Measurements from ENCODE around the gene PPT1.

Gene PPT1

DNA sequence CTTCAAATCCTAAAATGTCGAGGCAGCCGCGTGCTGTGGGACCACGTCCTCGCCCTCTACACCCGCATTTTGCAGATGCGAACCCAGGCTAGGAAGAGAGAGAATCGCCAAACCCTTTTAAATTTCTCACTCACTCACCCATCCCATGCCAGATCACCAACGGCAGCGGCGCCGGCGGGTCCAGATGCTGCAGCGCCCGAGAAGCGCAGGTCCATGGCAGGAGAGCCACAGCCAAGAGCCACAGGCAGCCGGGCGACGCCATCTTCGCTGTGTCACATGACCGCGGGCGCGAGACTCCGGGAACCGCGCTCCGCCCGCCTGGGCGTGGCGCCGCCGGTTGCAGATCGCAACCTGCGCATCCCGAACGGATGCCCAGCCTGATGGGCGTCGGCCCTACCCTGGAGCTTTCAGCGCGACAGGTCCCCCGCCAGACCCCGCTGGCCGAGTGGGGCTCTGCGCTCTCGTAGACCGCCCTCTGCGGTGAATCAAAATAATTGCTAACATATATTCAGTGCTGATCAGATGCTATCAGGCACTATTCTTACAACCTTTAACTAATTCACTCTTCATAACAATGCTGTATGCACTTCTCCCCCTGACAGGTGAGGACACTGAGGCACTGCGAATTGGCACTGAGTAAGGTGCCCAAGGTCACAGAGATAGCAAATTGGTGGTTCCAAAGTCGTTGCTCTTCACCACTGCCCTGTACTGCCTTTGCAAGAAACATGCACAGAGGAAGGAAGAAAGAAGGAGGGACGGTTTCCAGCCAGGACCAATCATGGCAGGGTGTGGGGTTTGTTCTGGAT lies at the start of gene PPT1:
Gene PPT1 (minus strand): TSS at position 276 of the 806 bp plus-strand sequence. CDS start 14 bp downstream, at position 262.
- DNase-seq: peak; percentile 40 to 78 (median 68)

DNA sequence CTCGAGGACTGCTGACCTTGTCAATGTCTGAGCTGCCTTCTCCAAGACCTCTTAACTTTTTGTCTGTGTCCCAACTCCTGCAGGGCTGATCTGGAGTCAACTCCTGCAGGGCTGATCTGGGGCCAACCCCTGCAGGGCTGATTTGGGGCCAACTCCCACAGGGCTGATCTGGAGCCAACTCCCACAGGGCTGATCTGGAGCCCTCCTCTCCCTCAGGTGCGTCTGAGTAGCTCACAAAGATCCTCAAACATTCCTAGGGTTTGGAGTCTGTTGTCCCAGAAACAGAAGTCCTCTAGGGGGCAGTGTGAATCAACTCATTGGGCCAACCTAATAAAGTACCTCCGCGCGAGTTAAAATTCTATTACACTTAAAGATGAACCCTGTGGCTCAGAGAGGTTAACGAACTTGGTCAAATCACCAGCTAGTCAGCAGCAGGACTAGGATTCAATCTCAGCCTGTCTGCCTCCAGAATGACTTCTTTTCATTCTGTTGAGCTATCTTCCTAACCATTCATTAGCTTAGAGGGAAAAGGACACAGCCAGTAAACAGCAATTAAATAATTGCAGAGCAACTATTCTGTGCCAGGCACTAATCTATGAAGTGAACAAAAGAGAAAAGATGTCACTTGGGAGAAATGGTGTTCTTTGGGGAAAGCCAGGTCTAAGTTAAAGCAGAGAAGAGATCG lies 47.0 kb upstream of the PPT1 start:
- DNase-seq: peak; percentile 24 to 74 (median 38)

DNA sequence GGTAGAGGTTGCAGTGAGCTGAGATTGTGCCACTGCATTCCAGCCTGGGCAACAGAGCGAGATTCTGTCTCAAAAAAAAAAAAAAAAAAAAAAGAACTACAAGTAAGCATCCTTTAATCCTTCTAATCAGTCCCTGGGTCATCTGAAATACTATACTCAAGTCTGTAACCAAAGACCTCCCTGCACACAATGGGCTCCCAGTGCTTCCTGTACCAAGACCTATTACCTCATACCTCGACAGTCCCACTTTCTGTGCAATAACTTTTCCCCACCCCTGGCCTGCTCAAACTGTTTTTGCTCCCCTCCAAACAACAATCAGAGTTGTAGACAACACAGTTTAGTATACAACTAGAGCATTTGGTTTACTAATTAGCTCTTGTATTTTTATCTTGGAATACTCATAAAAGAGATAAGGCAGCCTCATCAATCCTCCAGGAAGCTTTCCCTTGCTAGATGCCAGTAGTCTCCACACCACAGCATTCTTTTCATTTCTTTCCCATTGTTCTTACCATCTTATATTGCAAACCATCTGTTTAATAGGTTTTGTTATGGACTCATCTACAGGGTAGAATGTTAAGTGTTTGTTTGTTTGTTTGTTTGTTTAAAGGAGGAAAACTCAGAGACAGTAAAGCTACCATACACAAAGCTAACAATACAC lies 45.0 kb upstream of the PPT1 start:
- DNase-seq: no peak

DNA sequence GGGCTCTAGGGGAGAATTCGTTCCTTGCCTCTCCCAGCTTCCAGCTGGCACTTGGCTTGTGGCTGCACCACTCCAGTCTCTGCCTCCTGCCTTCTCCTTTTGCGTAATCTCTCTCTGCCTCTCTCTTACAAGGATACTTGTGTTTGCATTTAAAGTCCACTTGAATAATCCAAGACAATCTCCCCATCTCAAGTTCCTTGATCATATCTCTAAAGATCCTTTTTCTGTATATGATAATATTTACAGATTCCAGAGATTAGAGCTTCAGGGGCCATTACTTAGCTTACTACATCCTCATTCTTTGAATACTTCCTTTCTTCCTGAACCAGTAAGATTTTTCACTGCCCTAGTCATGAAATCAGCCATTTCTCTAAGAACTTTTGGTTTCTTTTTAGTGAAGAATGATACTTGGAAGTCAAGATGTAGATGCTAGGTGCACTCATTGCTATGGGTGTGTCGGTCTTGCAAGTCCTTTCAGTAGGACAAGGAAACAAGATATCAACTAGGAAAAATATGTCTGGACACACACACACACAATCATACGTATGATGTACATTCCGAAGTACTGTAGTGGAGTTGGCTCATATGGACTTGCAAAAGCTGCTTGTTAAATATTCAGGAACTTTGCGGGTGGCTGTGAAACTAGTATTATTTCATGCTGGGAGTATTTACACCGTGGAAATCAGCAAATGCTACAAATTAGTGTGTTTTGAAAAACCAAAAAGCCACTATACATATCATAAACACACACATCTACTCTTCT lies 43.3 kb upstream of the PPT1 start:
- no peak for DNase-seq

DNA sequence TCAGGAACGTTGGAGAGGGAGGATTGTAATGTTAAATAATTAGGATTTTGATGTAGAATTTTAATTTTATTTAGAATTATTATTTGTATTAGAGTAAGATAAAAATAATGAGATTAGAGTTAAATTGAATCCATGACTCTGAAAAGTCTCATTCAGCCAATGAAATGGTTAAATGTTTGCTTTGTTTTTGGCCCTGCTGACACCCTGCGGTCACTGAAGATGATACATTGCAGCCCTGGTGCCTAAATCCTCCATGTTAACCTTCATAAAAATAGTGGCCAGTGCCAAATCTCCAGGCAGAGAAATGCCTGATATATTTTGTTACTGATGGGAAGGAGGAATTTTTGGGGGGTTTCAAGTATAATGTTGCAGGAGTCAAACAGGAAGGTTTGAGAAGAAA lies 36.8 kb upstream of the PPT1 start:
- no peak for DNase-seq

DNA sequence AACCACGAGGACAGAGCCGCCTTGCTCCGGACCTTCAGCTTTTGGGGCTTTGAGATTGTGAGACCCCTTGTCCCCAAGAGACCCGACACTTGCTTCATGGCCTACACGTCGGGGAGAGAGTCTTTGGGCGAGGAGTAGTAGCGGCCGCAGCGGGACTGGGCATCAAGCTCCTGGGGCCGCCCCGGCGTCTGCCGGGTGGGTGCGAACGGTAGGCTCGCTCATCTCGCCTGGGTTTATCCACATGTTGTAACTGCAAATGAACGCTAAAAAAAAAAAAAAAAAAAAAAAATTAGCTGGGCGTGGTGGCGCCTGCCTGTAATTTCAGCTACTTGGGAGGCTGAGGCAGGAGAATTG lies 36.2 kb upstream of the PPT1 start:
- DNase-seq: no peak

DNA sequence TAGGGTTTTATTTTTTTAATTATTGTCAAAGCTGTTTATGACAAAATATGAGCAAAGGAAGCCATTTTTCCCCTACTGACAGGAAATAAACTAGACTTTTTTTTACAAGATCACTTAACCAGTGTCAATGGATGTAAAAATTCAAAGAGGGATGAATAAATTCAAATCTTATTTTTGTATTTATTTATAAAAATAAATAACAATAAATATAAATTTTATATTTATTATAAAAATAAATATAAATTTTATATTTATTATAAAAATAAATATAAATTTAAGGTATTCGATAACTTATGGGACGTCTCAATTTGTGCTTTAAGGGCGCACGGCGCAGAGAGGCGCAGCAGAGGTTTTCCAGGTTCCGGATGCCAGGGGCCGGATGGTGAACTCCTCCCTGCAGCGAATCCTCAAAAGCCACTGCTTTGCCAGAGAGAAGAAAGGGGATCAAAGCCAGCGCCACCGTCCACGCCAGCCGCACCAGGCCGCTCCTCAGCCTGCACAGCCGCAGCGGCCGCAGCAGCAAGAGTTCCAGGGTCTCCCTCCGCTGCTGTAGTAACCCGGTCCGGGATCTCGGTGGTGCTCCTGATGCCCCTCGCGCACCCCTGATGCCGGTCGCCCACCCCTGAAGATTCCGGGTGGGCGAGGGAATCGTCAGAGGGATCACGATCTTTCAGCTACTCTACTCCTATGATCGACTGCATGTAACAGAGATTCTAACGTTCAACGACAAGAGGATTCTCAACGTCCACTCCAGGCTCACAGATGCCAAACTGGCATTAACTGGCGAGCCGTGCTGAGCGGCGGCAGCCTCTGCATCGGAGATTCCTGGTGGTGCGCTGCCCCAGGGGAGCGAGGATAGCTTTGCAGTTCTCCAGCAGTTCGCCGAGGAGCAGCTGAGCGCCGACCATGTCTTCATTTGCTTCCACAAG lies 35.6 kb upstream of the PPT1 start:
- no peak for DNase-seq

DNA sequence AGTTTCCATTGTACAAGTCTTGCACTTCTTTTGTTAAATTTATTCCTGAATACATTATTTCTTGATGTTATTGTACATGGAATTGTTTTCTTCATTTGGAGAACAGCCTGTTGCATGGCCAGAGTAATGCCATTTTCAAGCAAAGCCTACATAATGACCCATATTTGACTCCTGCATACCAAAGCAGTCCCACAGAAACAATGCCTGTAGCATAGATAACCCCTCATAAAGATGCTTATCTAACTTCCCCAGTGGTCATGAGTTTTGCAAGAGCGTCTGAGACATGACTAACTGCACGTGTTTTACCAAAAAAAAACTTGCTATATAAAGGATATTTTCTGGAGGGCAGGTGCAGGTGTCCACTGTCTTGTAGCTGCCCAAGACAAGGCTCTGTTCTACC lies 33.8 kb upstream of the PPT1 start:
- DNase-seq: no peak

DNA sequence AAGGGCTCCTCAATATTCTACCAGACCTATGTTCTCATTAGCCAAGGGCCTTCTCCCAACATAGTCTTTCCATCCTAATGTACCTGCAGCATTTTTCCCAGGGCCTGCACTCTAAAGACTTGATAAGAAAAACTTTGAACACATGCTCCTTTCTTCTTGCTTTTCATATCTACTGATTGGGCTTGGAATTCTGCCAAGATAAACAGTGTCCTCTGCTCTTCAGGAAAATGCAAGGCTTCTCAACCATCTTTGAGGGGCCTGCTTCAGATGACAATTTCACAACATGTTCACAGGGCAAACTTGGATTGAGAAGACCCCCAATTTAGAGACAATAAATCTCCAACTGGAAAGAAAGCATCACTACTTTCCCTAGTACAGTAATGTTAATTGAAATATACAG lies 25.8 kb upstream of the PPT1 start:
- no peak for DNase-seq

DNA sequence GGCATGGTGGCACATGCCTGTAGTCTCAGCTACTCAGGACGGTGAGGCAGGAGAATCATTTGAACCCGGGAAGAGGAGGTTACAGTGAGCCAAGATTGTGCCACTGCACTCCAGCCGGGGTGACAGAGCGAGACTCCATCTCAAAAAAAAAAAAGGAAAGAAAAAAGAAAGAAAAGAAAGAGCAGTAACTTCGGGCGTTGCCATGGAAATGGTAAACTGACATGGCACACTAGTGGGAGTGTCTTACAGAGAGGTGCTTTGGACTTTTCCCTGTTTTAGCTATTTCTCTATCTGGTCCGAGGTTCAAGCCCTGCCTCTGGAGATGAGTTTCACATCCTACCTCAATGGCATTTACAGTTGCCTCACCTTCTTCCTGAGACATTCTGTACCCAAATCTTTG lies 23.1 kb upstream of the PPT1 start:
- DNase-seq: no peak

DNA sequence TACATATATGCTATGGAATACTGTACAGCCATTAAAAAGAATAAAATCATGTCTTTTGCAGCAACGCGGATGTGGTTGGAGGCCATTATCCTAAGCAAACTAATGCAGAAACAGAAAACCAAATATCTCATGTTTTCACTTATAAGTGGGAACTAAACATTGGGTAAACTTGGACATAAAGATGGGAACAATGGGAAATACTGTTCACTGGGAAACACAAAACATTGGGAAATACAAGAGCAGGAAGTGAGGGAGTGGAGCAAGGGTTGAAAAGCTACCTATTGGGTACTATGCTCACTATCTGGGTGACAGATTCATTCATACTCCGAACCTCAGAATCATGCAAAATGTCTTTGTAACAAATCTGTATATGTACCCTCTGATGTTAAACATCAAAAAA lies 17.3 kb upstream of the PPT1 start:
- DNase-seq: no peak

DNA sequence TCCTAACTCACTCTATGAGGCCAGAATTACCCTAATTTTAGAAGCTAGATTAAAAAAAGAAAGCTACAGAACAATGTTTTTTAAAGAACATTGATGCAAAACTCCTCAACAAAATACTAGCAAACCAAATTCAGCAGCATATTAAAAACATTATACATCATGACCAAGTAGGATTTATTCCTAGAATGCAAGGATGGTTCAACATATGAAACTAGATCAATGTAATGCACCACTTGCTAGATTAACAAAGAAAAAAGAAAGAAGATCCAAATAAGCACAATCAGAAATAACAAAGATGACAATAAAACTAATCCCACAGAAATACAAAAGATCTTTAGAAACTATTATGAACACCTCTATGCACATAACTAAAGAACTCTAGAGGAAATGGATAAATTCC lies 13.3 kb upstream of the PPT1 start:
- no peak for DNase-seq

DNA sequence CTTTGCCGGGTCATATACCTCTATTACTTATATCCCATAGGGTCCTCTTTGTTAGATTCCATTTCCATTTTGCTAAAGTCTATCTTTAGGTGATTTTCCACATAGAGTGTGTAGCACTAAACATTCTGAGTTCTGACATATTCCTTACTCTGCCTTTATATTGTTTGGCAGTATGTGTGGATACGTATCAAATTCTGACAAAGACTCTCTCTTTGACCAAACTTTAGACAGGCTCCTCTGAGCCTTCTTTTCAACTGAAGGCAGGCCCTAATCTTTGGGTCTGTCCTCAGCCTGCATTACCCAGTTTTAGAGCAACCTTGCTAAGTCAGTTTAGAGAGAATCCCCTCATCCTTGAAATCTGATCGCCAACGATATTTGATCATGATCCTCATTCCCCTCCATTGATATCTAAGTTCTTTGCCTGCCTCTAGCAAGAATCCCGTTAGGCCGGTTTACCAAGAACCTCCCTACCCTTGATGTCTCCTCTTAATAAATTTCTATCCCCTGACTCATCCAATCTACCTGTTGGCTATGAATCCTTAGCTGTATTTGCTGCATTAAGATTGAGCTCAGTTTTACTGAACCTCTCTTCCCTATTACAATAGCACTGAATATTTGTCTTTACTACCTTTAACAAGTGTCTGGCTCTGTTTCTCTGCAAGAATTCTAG lies 10.4 kb upstream of the PPT1 start:
- DNase-seq: no peak

DNA sequence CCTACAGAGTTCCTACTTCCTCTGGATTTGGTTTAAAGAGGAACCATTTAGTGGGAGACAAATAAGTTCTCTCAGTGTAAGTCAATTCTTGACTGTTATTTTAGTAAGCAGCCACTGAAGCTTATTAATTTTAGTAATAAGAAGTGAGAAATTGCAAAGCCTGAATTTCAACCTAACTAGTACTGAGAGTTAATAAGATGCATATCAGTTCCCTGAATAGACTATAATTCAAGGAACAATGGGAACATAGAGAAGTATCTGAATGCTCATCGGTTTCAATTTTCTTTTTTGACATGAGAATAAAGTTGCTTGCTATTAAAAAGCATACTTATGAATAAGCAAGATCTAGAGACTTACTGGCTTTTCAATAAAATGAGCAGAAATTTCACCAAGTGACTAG lies 8.0 kb upstream of the PPT1 start:
- no peak for DNase-seq

DNA sequence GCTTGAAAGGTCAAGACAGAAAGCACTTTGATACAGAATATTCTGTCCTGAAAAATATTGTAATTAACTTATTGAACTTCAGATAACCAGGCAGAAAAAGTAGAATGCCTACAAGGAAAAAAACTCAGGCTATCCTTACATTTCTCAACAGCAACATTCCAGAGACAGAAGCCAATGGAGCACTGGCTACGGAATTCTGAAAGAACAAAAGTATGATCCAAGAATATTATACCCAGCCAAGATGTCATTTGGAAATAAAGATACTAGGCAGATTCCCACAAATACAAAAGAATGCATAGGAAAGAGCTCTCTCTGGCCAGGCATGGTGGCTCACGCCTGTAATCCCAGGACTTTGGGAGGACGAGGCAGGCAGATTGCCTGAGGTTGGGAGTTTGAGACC lies 5.8 kb upstream of the PPT1 start:
- DNase-seq: no peak

DNA sequence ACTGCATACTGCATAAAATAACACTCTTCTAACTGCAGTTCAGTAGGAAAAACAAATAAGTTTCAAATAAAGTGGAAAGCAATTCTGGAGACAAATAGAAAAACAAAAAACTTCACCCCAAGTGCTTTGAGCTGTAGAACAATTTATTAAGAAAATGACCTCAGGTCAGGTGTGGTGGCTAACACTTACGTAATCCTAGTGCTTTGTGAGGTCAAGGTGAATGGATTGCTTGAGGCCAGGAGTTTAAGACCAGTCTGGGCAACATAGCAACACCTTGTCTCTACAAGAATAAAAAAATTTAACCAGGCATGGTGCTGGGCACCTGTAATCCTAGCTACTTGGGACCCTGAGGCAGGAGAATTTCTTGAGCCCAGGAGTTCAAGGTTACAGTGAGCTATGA lies 5.0 kb upstream of the PPT1 start:
- DNase-seq: no peak

DNA sequence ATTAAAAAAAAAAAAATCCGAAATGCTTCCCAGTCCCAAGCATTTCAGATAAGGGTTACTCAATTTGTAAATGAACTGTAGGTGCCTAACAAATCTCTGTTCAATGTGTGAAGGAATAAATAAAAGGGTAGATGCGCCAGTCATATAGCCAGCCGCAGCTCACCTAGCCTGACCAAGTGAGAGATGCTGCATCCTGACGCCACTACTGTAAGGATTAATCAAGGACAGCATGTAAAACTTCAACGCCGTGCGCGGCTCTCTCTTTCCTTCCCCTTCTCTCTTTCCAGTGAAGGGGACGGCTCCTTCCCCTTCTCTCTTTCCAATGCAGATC lies 441 bp downstream of the PPT1 start:
- DNase-seq: peak in 1 of 6 experiments; percentile 38

DNA sequence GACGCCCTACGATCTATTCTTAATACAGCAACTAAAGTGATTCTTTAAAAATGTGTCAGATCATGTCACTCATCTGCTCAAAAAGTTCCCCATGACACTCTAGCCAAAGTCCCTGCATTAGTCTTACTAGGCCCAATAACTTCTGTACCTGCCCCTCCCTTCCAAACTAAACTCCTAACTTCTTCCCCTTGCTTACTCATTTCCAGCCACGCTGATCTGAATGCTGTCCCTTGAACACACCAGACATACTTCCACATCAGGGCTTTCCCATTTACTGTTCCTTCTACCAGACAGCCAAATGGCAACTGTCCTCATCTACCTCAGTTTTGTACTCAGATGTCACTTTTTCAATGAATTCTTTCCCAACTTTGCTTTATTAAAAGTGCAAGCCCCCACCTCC lies 1.2 kb downstream of the PPT1 start:
- DNase-seq: no peak

DNA sequence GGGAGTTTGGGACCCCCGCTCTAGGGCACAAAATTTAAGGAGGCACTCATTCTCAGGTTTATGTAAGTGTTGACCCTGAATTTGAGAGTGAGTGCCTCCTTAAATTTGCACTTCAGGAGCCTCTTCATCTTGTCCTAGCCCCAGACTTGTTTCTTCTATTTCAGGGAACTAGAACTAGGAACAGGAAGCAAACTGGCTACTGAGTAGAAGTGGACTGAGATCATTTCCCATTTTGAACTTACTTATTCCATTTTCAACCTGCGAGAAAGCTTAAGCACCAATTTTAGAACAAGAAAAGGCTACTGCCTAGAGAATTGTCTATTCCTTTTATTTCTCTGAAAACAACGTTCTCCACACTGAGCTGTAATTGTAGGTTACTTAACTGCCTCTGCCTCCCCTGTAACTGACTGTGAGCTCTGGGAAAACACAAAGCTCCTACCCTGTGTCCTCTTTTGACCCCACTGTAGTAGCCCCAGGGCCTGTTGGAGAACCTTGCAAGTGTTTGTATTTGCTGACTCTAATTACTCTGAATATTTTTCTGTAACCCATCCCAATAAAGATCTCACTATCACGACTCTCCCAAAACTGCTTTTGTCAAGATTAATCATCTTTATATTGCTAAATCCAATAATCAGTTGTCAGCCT lies 2.5 kb downstream of the PPT1 start:
- no peak for DNase-seq

DNA sequence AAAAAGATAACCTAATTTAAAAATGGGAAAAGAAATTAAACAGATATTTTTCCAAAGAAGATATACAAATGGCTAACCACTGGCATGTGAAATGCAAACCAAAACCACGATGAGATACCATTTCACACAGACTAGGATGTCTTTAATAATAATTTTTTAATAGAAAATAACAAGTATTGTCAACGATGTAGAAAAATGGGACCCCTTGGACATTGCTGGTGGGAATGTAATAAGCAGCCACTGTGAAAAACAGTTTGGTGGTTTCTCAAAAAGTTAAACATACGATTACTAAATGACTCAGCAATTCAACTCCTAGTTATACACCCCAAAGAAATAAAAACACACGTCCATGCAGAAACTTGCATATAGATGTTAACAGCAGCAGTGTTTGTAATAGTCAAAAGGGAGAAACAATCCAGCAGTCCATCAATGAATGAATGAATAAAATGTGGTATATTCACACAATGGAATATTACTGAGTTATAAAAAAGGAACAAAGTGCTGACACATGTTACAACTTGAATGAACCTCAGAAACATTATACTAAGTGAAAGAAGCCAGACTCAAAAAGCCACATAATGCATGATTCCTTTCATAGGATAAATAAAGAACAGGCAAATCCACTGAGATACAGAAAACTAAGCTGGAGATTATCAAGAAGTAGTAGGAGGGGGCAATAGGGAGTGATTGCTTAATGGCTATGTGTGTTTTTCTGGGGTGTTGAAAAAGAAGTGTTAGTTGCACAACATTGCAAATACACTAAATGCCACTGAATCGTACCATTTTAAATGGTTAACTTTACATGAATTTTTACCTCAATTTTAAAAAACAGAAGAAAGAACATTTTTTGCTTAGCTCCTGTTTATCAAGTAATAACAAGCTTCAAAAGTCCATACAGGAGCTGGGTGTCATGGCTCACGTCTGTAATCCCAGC lies 4.1 kb downstream of the PPT1 start:
- DNase-seq: no peak

All from stimulated activated naive CD4-positive, alpha-beta T cell (primary cell).